HG03108 (cell line): Measurements from ENCODE around the gene PICALM.
A peak's percentile ranks its signal among the peaks of the same experiment; 100 is the strongest.
"Not testable (repeated sequence)": the region's sequence is repeated elsewhere in the genome, so short reads cannot be mapped to it uniquely, and the experiment has no call there.

ENCODE experiments used
- ATAC-seq: cut with Tn5 transposase; IDR thresholded peaks from one replicate; pipeline ENCODE4 v1.9.1; 2021; ENCODE audit warnings: moderate library complexity; ENCODE audit not compliant: unreplicated experiment

Gene PICALM

GRCh38 chr11:85941380-85941973 lies 127.4 kb downstream of the PICALM start:
- ATAC-seq: no peak

- ATAC-seq: no peak
These were observed 129.5 kb downstream of the PICALM start for GRCh38 chr11:85939099-85940015.

DNA sequence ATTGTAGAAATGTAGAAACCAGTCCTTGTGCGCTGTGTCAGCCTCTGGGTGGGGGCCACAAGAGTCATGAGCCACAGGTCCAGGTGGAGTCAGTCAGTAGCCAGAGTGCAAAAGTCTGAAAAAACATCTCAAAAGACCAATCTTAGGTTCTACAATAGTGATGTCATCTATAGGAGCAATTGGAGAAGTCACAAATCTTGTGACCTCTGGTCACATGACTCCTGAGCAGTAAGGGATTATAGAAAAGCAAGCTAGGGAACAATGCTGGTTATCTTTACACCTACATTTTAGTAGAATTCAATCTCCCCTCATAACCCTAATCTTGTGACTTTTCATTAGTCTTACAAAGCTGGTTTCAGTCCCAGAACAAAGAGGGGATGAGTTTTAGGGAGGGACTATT lies 131.0 kb downstream of the PICALM start:
- no peak for ATAC-seq

DNA sequence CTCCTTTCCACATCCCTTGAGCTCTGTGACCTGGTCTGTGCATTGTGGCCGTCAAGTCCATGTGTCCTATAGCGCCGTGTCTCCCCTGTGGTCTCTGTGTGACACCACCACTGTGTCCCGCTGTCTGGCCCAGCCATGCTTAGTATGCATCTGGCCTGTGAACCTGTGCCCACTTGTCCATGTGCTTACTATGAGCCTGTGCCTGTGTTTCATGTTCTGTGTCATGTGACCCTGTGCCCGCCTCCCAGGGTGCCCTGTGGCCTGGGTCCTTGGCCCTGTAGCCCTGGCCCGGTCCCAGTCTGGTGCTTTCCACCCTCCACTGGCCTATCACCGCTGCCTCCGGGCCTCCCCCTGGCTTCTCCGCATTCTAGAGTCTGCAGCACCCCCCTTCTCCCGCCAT lies 133.1 kb downstream of the PICALM start:
- ATAC-seq: no peak

- ATAC-seq: no peak
These were observed 134.2 kb downstream of the PICALM start for GRCh38 chr11:85934596-85935169.

- ATAC-seq: no peak
These were observed 138.0 kb downstream of the PICALM start for GRCh38 chr11:85930879-85931366.

GRCh38 chr11:85926653-85927214 lies 142.2 kb downstream of the PICALM start:
- ATAC-seq: not testable (repeated sequence)

- ATAC-seq: no peak
These were observed 145.4 kb downstream of the PICALM start for GRCh38 chr11:85923455-85923854.

DNA sequence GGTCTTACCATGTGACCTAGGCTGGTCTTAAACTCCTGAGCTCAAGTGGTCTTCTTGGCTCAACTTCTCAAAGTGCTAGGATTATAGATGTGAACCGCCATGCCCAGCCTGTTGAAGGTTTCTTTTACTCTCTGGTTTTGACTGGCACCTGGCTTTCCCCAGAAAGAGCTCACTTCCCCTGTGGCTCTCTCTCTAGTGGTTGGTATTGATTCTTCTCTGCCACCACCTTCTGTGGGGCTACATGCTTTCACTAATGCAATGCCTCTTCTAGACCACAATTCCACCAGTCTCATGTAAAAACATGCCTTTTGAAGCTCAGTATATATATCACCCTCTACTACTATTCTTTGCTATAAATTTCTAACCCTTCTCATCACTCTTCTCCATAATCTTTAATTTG lies 146.5 kb downstream of the PICALM start:
- peak; percentile 80 for ATAC-seq

DNA sequence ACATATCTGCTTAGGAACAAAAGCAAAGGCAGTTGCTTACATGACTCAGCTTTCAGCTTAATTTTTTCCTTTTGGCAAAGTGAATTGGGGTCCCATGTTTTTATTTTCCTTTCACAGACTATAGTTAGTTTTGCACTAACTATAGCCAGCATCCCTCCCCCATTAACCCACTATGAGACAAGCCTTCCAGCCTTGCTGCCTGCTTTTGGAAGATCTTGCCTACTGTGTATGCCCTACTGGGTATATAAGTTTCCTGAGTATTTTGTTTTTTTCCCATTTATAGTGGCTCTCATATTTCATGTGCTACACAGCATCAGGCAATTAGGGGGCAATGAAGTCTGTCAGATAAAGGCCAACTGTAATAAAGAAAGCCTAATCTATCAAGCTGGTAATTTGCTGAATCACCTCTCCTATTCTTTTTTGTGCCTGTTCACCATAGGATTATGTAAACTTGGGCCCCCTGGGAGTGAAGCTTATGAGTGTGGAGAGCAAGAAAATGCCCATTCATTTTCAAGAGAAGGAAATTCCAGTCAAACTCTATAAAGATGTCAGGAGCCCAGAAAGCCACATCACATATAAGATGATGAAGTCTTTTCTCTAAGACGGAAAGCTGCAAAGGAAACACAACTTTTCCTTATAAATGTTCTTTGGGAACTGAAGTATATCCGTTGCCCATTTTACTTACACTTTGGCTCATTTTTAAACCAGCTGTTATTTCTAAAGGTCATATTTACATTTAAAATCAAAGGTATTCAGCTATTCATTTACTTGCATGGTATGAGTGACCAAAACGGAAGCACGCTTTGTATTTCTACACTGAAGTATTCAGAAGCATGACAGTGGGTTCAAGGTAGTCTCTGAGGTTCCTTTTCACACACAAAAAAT lies 149.7 kb downstream of the PICALM start:
- ATAC-seq: no peak

- no peak for ATAC-seq
These were observed 154.5 kb downstream of the PICALM start for GRCh38 chr11:85914425-85914824.

DNA sequence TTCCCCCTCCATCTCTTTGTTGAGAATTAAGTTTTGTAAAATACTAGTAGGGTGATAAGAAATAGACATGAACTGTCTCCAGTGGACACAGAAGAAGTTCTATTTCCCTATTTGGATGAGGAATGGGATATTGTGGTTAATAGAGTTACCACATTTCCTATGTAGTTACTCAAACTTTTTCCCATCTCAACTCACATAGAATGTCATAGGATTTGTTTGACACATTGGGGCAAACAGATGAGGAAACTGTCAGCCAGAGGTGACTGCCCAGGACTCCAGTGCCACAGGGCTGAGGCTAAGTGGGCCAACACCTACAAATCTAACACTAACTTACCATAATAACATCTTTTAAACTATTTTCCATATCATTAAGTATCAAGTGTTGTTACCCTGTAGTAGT lies 155.4 kb downstream of the PICALM start:
- ATAC-seq: no peak

DNA sequence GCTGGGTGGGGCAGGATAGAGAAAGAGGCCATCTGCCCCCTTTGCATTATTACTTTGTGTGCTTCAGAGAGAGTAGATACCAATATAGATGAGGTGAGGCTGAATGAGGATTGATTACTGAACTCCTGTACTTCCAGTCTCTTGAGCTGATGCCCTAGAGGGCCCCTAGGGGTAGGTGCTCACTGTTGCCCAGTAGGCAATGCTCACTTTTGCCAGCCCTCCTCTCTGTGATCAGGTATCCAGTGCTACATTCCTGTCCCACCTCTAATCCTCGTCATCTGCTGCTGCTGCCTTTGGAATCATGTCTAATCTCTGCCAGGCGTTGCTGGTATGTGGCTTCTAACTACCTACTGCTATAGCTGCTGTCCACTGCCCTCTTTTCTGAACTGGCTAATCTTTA lies 156.5 kb downstream of the PICALM start:
- ATAC-seq: no peak
